HEK293 (cell line): ENCODE measurements around the gene INVS.

Source experiments
- CTCF ChIA-PET: fragments of 350-600 bp; formaldehyde crosslinking; extraction: SDS; loops from one replicate; lab custom pipeline; 2021; ENCODE audit warnings: antibody characterized with exemption; lab: Yijun Ruan, JAX
- POLR2A ChIA-PET: fragments of 300-600 bp; formaldehyde crosslinking; extraction: SDS; loops from one replicate; lab custom pipeline; 2020; ENCODE audit warnings: antibody characterized with exemption, inconsistent platforms; lab: Yijun Ruan, JAX
- H3K27ac ChIP-seq: fragments of 200-500 bp; sonication (Bioruptor generic); 2 replicates; pipeline ENCODE4 v1.5.1; 2014; ENCODE audit warnings: low read depth, low read length, control low read depth, inconsistent platforms; ENCODE audit errors: extremely low read depth
- H3K36me3 ChIP-seq, 2 experiments: fragments of 200-500 bp in 1 of 2; sonication (Bioruptor generic) in 1 of 2; 1 replicate in 1 of 2; 2 replicates in 1 of 2; pipeline ENCODE4 v1.5.1; 2014 to 2017; ENCODE audit warnings: inconsistent platforms in 2 of 2, low read length in 2 of 2; ENCODE audit not compliant: control insufficient read depth in 2 of 2, insufficient read depth in 1 of 2
- H3K4me1 ChIP-seq: fragments of 200-500 bp; sonication (Bioruptor generic); 2 replicates; pipeline ENCODE4 v1.5.1; 2014; ENCODE audit warnings: mild to moderate bottlenecking, low read length, inconsistent platforms; ENCODE audit not compliant: control insufficient read depth, insufficient read depth
- H3K4me3 ChIP-seq: 2 replicates; pipeline ENCODE4 v1.5.1; 2011; ENCODE audit warnings: low read depth, mild to moderate bottlenecking, control low read depth, low read length, moderate library complexity
- H3K9me3 ChIP-seq: fragments of 200-500 bp; sonication (Bioruptor generic); 2 replicates; pipeline ENCODE4 v1.5.1; 2014; ENCODE audit warnings: low read depth, low read length, inconsistent platforms; ENCODE audit not compliant: control insufficient read depth, insufficient read depth
- BCL11B ChIP-seq: fragments of 450-650 bp; formaldehyde crosslinking; IDR thresholded peaks from 2 replicates; pipeline ENCODE4 v1.5.1; 2016; ENCODE audit warnings: low read depth, missing biosample characterization, missing genetic modification characterization
- CTCF ChIP-seq: fragments of 450-650 bp; formaldehyde crosslinking; IDR thresholded peaks from 2 replicates; pipeline ENCODE4 v1.5.1; 2016; ENCODE audit warnings: missing biosample characterization, missing genetic modification characterization
- HIC1 ChIP-seq: fragments of 450-650 bp; formaldehyde crosslinking; IDR thresholded peaks from 2 replicates; pipeline ENCODE4 v1.5.1; 2016; ENCODE audit warnings: missing biosample characterization, missing genetic modification characterization
- PRDM2 ChIP-seq: fragments of 450-650 bp; formaldehyde crosslinking; IDR thresholded peaks from 2 replicates; pipeline ENCODE4 v1.5.1; 2016; ENCODE audit warnings: missing biosample characterization, missing genetic modification characterization, borderline replicate concordance
- REST ChIP-seq: fragments of 450-650 bp; formaldehyde crosslinking; IDR thresholded peaks from 2 replicates; pipeline ENCODE4 v1.5.1; 2016; ENCODE audit warnings: missing biosample characterization, missing genetic modification characterization
- ZFP37 ChIP-seq: fragments of 450-650 bp; formaldehyde crosslinking; IDR thresholded peaks from 2 replicates; pipeline ENCODE4 v1.5.1; 2016; ENCODE audit warnings: missing biosample characterization, missing genetic modification characterization
- ZIC2 ChIP-seq: fragments of 450-650 bp; formaldehyde crosslinking; IDR thresholded peaks from 2 replicates; pipeline ENCODE4 v1.5.1; 2016; ENCODE audit warnings: missing biosample characterization, missing genetic modification characterization
- ZNF18 ChIP-seq: fragments of 450-650 bp; formaldehyde crosslinking; IDR thresholded peaks from 2 replicates; pipeline ENCODE4 v1.5.1; 2016; ENCODE audit warnings: missing biosample characterization, missing genetic modification characterization
- ZNF341 ChIP-seq: fragments of 450-650 bp; formaldehyde crosslinking; IDR thresholded peaks from 2 replicates; pipeline ENCODE4; 2016; ENCODE audit warnings: low read depth, missing biosample characterization, missing genetic modification characterization
- ZNF530 ChIP-seq: fragments of 450-650 bp; formaldehyde crosslinking; IDR thresholded peaks from 2 replicates; pipeline ENCODE4 v1.5.1; 2016; ENCODE audit warnings: low read depth, missing biosample characterization, missing genetic modification characterization
- ZNF548 ChIP-seq: fragments of 450-650 bp; formaldehyde crosslinking; IDR thresholded peaks from 2 replicates; pipeline ENCODE4 v1.5.1; 2016; ENCODE audit warnings: missing biosample characterization, missing genetic modification characterization
- ZNF585B ChIP-seq: fragments of 450-650 bp; formaldehyde crosslinking; IDR thresholded peaks from 2 replicates; pipeline ENCODE4 v1.5.1; 2016; ENCODE audit warnings: missing biosample characterization, missing genetic modification characterization
- ZNF692 ChIP-seq: fragments of 450-650 bp; formaldehyde crosslinking; IDR thresholded peaks from 2 replicates; pipeline ENCODE4 v1.5.1; 2016; ENCODE audit warnings: missing biosample characterization, missing genetic modification characterization
- ZNF768 ChIP-seq: fragments of 450-650 bp; formaldehyde crosslinking; IDR thresholded peaks from 2 replicates; pipeline ENCODE4 v1.5.1; 2018; ENCODE audit warnings: missing biosample characterization, mild to moderate bottlenecking, missing genetic modification characterization
- ZSCAN23 ChIP-seq: fragments of 450-650 bp; formaldehyde crosslinking; IDR thresholded peaks from 2 replicates; pipeline ENCODE4 v1.5.1; 2016; ENCODE audit warnings: missing biosample characterization, missing genetic modification characterization

The INVS gene

GRCh38 chr9:100057624-100058023 is 41.4 kb upstream of the INVS start:
- Histone ChIP-seq H3K4me3 (no peak overlapping the region), H3K4me1 (no peaks in the 10 kb centered on the region; the same call in 1 of the 2 replicates), H3K27ac (no peak overlapping the region), H3K9me3 (no peaks in the 10 kb centered on the region), H3K36me3 (peaks cover 0 to 4% of the 10 kb centered on the region in 2 experiments; a peak in 1 of 3 replicates)
- POLR2A ChIA-PET, result no interaction called here
- TF ChIP-seq ZNF341 (tag by site-specific recombination) (no peak), BCL11B (tag by site-specific recombination) (no peak), ZNF692 (no peak), HIC1 (no peak), ZIC2 (tag by site-specific recombination) (no peak), ZNF768 (tag by site-specific recombination) (no peak), ZSCAN23 (tag by site-specific recombination) (no peak), CTCF (no peak)
- CTCF ChIA-PET, result interaction anchor here (1.0 kb wide), 1 partner anchor 30 kb away, joined by 4 read pairs; no protein-coding TSS in a partner anchor

GRCh38 chr9:100058699-100059579 is 40.1 kb upstream of the INVS start:
- Histone ChIP-seq H3K36me3 (peaks cover 0 to 4% of the 10 kb centered on the region in 2 experiments; a peak in 1 of 3 replicates), H3K27ac (no peak overlapping the region)
- TF ChIP-seq ZNF530 (tag by site-specific recombination), result no peak
- TF ChIP-seq ZNF548, result no peak
- TF ChIP-seq REST (tag by site-specific recombination), result no peak
- no peak for TF ChIP-seq ZNF18 (tag by site-specific recombination)
- TF ChIP-seq ZFP37 (tag by site-specific recombination), result no peak
- no peak for TF ChIP-seq PRDM2 (tag by site-specific recombination)
- TF ChIP-seq ZNF585B, result no peak

More at GRCh38 chr9:100058699-100059579, 40.1 kb upstream of the INVS start:
- H3K9me3 ChIP-seq, result no peaks in the 10 kb centered on the region
- ChIA-PET POLR2A (no interaction called here), CTCF (interaction anchor here (0.7 kb wide), 2 partner anchors 26 to 445 kb away, joined by 3 read pairs; no protein-coding TSS in a partner anchor)
- no peak overlapping the region for H3K4me3 ChIP-seq
- no peaks in the 10 kb centered on the region; the same call in 1 of the 2 replicates for H3K4me1 ChIP-seq
